Measurements from ENCODE around the gene BMAL1. TPM values are rescaled to one million over a fixed set of nuclear protein-coding genes. Genes with fewer than 3 reads are reported as not detected.

BMAL1 gene
- total RNA-seq, 2 donors from 2014 or later: 19.9 to 26.9 TPM

GRCh38 chr11:13332124-13332523 is 54.5 kb downstream of the BMAL1 start:
- intact Hi-C loops (cut with DNase I, micrococcal nuclease): loop anchor here in 1 of 2 donors (10.0 kb wide), 1 partner anchor 67 kb away; no protein-coding TSS in a partner anchor
- no peak for DNase-seq
- ATAC-seq: no peak

GRCh38 chr11:13333456-13333957 is 55.9 kb downstream of the BMAL1 start:
- ATAC-seq (peak; percentile 83), DNase-seq (peak; percentile 35 to 46)
- intact Hi-C loops (cut with DNase I, micrococcal nuclease): loop anchor here in 1 of 2 donors (10.0 kb wide), 1 partner anchor 69 kb away; no protein-coding TSS in a partner anchor

- intact Hi-C loops (cut with DNase I, micrococcal nuclease): loop anchor here in 1 of 2 donors (10.0 kb wide), 1 partner anchor 69 kb away; no protein-coding TSS in a partner anchor
- ATAC-seq (no peak), DNase-seq (no peak)
Measured at GRCh38 chr11:13334034-13334786, 56.6 kb downstream of the BMAL1 start.

- ATAC-seq: peak; percentile 47
- DNase-seq: peak; percentile 43 to 75
- intact Hi-C loops (cut with DNase I, micrococcal nuclease): loop anchor here in 1 of 2 donors (10.0 kb wide), 1 partner anchor 71 kb away; no protein-coding TSS in a partner anchor
Measured at GRCh38 chr11:13335319-13335718, 57.7 kb downstream of the BMAL1 start.

- intact Hi-C loops (cut with DNase I, micrococcal nuclease): loop anchor here in 1 of 2 donors (10.0 kb wide), 1 partner anchor 72 kb away; no protein-coding TSS in a partner anchor
- ATAC-seq (no peak), DNase-seq (no peak)
Measured at GRCh38 chr11:13336246-13336878, 58.8 kb downstream of the BMAL1 start.

GRCh38 chr11:13338019-13338426 is 60.4 kb downstream of the BMAL1 start:
- DNase-seq (no peak), ATAC-seq (no peak)
- intact Hi-C loops (cut with DNase I, micrococcal nuclease): loop anchor here in 1 of 2 donors (10.0 kb wide), 1 partner anchor 73 kb away; no protein-coding TSS in a partner anchor

GRCh38 chr11:13338427-13339069 is 61.0 kb downstream of the BMAL1 start:
- no peak for DNase-seq
- no peak for ATAC-seq
- intact Hi-C loops (cut with DNase I, micrococcal nuclease): loop anchor here in 1 of 2 donors (10.0 kb wide), 1 partner anchor 74 kb away; no protein-coding TSS in a partner anchor

GRCh38 chr11:13339195-13340153 is 61.9 kb downstream of the BMAL1 start:
- DNase-seq (no peak), ATAC-seq (no peak)
- intact Hi-C loops (cut with DNase I, micrococcal nuclease): loop anchor here in 1 of 2 donors (10.0 kb wide), 2 partner anchors 75 to 375 kb away; no protein-coding TSS in a partner anchor

GRCh38 chr11:13341026-13341425 is 63.4 kb downstream of the BMAL1 start:
- intact Hi-C loops (cut with DNase I, micrococcal nuclease): loop anchor here in 1 of 2 donors (10.0 kb wide), 1 partner anchor 376 kb away; no protein-coding TSS in a partner anchor
- ATAC-seq (peak; percentile 34), DNase-seq (no peak)

- ATAC-seq (no peak), DNase-seq (no peak)
- intact Hi-C loops (cut with DNase I, micrococcal nuclease): loop anchor here in 1 of 2 donors (10.0 kb wide), 1 partner anchor 378 kb away; no protein-coding TSS in a partner anchor
Measured at GRCh38 chr11:13343067-13343466, 65.5 kb downstream of the BMAL1 start.

GRCh38 chr11:13343931-13344717 is 66.5 kb downstream of the BMAL1 start:
- intact Hi-C loops (cut with DNase I, micrococcal nuclease): loop anchor here in 1 of 2 donors (2.0 to 10.0 kb wide), 2 partner anchors 133 to 379 kb away; no protein-coding TSS in a partner anchor
- ATAC-seq (peak; percentile 68), DNase-seq (peak; percentile 49 to 82)

GRCh38 chr11:13344818-13345217 is 67.2 kb downstream of the BMAL1 start:
- ATAC-seq (no peak), DNase-seq (no peak)
- intact Hi-C loops (cut with DNase I, micrococcal nuclease): loop anchor here in 1 of 2 donors (2.0 to 10.0 kb wide), 2 partner anchors 134 to 380 kb away; no protein-coding TSS in a partner anchor

- ATAC-seq (no peak), DNase-seq (no peak)
- intact Hi-C loops (cut with DNase I, micrococcal nuclease): loop anchor here in 1 of 2 donors (10.0 kb wide), 1 partner anchor 382 kb away; no protein-coding TSS in a partner anchor
Measured at GRCh38 chr11:13346470-13346869, 68.9 kb downstream of the BMAL1 start.

- intact Hi-C loops (cut with DNase I, micrococcal nuclease): loop anchor here in 1 of 2 donors (10.0 kb wide), 1 partner anchor 383 kb away; no protein-coding TSS in a partner anchor
- DNase-seq (no peak), ATAC-seq (peak; percentile 77)
Measured at GRCh38 chr11:13347901-13348300, 70.3 kb downstream of the BMAL1 start.

- DNase-seq: no peak
- no peak for ATAC-seq
- intact Hi-C loops (cut with DNase I, micrococcal nuclease): loop anchor here in 1 of 2 donors (10.0 kb wide), 1 partner anchor 384 kb away; no protein-coding TSS in a partner anchor
Measured at GRCh38 chr11:13348305-13348704, 70.7 kb downstream of the BMAL1 start.

GRCh38 chr11:13349046-13349445 is 71.5 kb downstream of the BMAL1 start:
- DNase-seq (no peak), ATAC-seq (no peak)
- intact Hi-C loops (cut with DNase I, micrococcal nuclease): loop anchor here in 1 of 2 donors (10.0 kb wide), 1 partner anchor 384 kb away; no protein-coding TSS in a partner anchor

Data from left colon (tissue), 2 donors.